Subcutaneous adipose tissue (tissue), 4 donors: ENCODE measurements around the gene LIX1. TPM values are rescaled to one million over a fixed set of nuclear protein-coding genes. Genes with fewer than 3 reads are reported as not detected.

Experiments
- total RNA-seq, 4 donors: library from RNA; depleted of rRNA; stranded (reverse); fragments of >200 nt; gene quantifications; one replicate each; pipeline ENCODE4 v1.1.0, GENCODE V29; 2016
- TF ChIP-seq, protein P1 (sequence below): fragments of 450-650 bp; IDR thresholded peaks from one replicate; pipeline ENCODE4 v1.5.1; 2016; ENCODE audit warnings: low read depth, mild to moderate bottlenecking, control low read depth, antibody characterized with exemption, moderate library complexity

LIX1 gene
- total RNA-seq, 4 donors from 2014 or later = not detected

DNA sequence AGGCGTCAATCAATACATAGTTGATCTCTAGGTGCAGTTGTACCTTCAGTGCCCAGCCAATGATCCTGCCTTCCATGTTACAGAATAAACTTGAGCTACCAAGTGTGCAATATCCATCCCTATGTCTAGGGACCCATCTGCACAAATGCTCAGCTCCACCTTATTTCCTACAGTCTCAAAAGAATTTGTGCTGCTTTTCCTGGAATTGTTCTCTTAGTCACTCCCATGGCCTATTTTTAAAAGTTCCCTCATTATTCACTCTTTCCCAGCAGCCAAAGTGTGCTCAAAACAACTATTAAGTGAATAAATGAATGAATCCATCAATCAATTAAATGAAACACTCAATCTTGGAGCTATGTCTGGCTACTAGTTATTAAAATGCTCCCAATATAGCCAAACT is 14.7 kb downstream of the LIX1 start:
- TF ChIP-seq, protein P1, sequence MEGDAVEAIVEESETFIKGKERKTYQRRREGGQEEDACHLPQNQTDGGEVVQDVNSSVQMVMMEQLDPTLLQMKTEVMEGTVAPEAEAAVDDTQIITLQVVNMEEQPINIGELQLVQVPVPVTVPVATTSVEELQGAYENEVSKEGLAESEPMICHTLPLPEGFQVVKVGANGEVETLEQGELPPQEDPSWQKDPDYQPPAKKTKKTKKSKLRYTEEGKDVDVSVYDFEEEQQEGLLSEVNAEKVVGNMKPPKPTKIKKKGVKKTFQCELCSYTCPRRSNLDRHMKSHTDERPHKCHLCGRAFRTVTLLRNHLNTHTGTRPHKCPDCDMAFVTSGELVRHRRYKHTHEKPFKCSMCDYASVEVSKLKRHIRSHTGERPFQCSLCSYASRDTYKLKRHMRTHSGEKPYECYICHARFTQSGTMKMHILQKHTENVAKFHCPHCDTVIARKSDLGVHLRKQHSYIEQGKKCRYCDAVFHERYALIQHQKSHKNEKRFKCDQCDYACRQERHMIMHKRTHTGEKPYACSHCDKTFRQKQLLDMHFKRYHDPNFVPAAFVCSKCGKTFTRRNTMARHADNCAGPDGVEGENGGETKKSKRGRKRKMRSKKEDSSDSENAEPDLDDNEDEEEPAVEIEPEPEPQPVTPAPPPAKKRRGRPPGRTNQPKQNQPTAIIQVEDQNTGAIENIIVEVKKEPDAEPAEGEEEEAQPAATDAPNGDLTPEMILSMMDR = no peak

DNA sequence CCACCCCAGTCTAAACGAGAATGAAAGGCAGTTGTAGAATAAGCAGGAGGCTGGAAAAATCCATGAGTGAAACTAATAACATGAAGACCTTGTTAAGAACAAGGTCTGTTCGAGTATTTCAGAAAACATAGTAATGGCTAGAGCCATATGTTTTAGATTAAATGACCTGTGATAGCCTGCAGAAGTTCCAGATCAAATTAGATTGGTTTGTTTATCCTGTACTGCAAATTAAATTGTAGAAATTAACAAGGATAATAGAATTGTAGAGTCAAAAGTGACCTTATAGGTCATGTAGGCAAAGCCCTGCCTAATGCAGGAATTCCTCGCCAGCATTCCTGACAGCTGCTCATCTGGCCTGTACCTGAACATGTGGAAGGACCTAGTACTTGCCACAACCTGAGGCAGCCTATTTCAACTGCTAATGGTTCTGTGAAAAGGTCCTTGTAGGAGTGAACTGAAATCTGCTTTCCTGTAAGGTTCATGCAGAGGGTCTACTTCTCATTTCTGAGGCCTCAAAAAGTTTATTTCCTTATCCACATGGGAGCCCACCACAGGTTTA is 17.2 kb downstream of the LIX1 start:
- TF ChIP-seq, protein P1 = no peak

DNA sequence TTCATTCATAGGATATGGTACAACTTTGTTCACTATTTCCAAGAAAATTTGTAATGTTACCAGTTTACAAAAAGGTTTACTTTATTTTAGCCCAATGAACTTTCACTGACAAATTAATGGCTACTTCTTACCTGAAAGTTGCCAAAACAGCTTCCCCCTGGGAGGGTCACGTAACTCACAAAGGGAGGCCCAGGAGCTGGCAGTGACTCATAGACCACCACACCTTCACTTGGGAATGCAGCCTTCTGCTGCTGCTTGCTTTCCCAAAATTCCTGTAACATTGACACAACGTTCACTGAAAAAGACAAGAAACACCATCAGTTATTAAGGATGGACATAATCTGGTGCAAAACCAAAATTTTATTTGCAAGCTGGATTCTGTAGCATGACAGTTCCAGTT is 18.1 kb downstream of the LIX1 start:
- TF ChIP-seq, protein P1 = no peak

DNA sequence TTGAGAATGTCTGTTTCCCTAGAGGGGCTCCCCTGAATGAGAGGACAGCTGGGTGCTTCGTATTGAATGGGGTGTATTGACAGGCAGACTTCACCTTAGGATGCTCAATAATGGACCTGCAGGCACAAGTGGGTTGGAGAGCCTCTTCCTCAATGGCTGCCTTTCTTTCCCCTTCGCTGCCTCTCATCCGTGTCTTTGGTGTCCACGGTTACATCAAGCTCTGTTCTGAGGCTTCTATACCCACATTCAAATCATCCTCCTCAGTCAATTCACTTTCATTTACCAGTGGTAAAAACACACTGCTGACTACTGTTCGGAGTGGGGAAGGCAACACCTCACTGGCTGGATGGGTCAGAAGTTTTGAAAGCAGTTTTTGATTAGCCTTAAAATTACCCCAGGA is 20.6 kb downstream of the LIX1 start:
- TF ChIP-seq, protein P1 = no peak

DNA sequence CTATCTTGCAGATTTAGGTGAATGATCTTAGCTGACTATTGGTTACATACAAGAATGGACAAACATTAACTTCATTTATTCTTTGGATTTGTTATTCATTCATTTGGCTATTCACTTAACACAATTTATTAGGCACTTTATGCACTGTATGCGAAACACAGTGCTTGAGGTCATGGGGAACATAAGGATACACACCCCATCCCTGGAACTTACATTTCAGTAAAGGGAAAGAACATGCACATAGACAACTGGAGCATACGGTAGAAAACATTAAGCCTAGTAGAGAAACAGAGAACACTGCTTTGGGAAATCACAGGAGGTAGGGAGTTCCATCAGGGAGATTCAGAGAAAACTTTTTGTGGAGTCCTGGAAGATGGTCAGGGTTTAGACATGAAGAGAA is 22.2 kb downstream of the LIX1 start:
- TF ChIP-seq, protein P1 = no peak

DNA sequence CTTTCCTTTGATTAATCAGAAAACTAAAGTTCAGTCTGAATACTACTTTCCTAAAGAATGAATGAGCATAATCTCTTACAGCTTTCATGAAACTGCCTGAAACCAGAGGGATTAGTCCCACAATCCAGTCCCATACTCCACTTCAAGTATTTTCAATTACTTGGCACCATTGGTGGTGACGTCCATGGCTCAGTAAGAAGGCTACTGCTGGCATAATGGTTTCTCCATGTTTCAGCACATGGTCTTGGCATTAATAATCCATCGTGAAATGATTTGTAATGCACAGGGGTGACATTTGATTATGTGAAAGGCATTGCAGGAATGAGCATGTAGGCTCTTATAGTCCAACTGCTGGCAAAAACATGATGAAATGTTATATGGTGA is 23.4 kb downstream of the LIX1 start:
- TF ChIP-seq, protein P1 = no peak

DNA sequence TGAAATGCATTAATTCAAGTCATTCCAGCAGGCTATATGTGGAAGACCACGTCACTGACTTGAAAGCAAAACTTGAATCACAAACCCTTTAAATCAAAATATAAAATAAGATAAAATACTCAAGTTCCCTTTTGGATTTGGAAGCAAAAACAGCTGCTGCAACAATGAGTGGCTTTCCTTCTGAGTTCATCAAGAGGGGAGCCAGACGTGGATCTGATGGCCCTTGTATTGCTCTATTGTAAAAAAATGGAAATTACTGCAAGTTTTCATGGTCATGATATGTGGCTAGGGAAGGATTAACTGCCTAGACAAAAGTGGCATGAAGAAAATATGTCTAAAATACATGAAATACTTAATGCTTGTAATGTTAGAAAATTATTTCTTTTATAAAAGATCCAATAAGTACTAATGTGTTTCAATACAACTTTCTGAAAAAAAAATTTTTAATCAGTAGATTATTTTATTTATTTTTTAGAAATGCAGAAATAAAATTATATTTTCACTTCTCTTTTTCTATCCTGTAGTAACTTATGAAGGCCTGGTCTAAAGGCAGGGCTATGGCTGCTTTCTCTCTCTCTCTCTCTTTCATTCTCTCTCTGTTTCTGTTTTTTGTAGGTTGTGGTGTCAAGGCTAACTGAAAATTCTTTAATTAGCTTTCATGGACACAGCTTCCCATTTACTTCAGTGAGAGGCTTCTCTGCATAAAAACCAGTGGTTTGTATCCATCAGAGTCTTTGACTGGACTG is 24.0 kb downstream of the LIX1 start:
- TF ChIP-seq, protein P1 = no peak
